GM12892 (cell line): ENCODE measurements around the gene C3orf70.

Experiments used
- POLR2A ChIP-seq: IDR thresholded peaks from 2 replicates; pipeline ENCODE4 v1.6.1; 2011; ENCODE audit warnings: low read depth, low read length, control low read depth
- POLR2AphosphoS5 ChIP-seq: IDR thresholded peaks from 2 replicates; pipeline ENCODE4 v1.6.1; 2011; ENCODE audit warnings: low read depth, low read length, control low read depth
- TAF1 ChIP-seq: IDR thresholded peaks from 2 replicates; pipeline ENCODE4 v1.6.1; 2011; ENCODE audit warnings: low read depth, mild to moderate bottlenecking, control low read depth, low read length, borderline replicate concordance

- TF ChIP-seq POLR2AphosphoS5 = no peak
- TF ChIP-seq POLR2A = no peak
- no peak for TF ChIP-seq TAF1
Observed at GRCh38 chr3:185144784-185145183, 8.1 kb downstream of the C3orf70 start.
